GM12872 (cell line): ENCODE data around the gene TIMM21.

Experiments
- CTCF ChIP-seq: IDR thresholded peaks from 3 replicates; pipeline ENCODE4 v1.5.1; 2011; ENCODE audit warnings: low read depth, mild to moderate bottlenecking, low read length, moderate library complexity; ENCODE audit not compliant: insufficient read depth

Gene TIMM21

DNA sequence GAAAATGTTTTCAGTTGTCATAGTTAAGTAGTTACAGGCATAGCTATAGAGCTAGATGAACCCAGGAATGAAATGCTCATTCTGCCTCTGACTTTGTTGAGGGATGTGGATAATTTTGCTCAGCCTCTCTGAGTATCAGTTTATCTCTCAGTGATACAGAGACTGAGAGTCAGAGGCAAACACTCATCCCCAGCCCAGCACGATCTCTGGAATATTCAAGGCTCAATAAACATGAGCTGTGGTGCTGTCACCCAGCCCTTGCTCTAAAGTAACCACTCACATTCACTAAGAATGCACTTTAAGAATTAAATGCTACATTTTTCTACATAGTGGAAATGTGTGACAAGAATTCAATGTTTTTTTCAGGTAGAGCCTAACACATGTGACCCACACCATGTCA lies 30.6 kb downstream of the TIMM21 start:
- TF ChIP-seq CTCF, result no peak

GRCh38 chr18:74179623-74180199 lies 31.4 kb downstream of the TIMM21 start:
- TF ChIP-seq CTCF, result no peak

GRCh38 chr18:74182335-74182734 lies 34.0 kb downstream of the TIMM21 start:
- TF ChIP-seq CTCF, result no peak

DNA sequence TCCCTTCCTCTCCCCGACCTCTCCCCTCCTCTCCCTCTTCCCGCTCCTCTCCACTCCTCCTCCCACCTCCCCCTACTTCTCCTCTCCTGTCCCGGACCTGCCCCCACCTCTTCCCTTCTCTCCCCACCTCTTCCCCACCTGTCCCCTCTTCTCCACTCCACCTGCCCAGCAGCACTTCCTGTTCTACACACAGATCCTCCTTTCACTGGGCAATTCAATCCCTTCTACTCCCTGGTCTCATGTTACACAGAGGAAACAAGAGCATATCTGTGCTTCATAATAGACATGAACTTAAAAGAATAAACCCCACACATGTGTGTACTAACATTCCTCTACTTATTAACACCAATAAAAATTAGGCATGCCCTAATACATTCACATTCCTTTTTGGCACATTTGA lies 34.8 kb downstream of the TIMM21 start:
- TF ChIP-seq CTCF, result no peak

- no peak for TF ChIP-seq CTCF
These were observed 36.6 kb downstream of the TIMM21 start for GRCh38 chr18:74184875-74185274.

DNA sequence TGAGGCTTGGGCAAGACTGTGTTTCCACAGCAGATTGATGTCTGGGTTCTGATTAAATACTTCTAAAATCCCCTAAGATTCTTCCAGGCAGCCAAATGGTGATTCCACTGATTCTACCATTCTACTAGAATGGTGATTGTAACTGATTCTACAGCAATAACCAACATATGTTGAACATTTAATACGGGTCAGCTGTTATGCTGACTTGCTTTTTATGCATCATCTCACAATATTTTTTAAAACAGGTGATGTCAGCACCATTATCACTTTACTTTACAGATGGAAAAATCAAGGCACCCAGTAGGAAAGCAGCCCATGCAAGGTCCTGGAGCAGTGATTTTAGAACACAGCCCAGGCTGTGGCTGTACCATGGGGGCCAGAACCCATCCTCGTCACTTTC lies 37.5 kb downstream of the TIMM21 start:
- TF ChIP-seq CTCF, result no peak

GRCh38 chr18:74186661-74187060 lies 38.3 kb downstream of the TIMM21 start:
- no peak for TF ChIP-seq CTCF
